ENCODE measurements around the gene TAPT1.

DNA sequence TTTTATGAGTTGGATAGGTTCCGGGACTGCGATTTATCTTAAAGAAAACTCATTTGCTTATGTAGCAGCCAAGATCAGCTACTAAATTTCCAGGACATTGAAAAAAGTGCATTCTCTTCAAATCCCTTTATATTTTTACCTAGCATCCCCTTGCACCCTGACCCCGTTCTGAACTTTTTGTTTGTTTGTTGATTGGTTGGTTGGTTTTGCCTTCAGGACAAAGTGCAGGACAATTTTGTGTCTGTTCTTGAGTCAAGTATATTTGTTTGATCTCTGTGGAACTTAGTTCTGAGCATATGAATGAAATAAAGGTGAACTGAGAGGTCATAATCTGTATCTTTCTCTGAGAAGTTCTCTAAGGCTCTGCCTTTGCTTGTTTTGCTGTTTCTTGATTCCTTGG is 12.8 kb upstream of the TAPT1 start:
- TF ChIP-seq, protein P1, sequence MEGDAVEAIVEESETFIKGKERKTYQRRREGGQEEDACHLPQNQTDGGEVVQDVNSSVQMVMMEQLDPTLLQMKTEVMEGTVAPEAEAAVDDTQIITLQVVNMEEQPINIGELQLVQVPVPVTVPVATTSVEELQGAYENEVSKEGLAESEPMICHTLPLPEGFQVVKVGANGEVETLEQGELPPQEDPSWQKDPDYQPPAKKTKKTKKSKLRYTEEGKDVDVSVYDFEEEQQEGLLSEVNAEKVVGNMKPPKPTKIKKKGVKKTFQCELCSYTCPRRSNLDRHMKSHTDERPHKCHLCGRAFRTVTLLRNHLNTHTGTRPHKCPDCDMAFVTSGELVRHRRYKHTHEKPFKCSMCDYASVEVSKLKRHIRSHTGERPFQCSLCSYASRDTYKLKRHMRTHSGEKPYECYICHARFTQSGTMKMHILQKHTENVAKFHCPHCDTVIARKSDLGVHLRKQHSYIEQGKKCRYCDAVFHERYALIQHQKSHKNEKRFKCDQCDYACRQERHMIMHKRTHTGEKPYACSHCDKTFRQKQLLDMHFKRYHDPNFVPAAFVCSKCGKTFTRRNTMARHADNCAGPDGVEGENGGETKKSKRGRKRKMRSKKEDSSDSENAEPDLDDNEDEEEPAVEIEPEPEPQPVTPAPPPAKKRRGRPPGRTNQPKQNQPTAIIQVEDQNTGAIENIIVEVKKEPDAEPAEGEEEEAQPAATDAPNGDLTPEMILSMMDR (IDR thresholded peaks at IDR 0.05; ENCODE audit: extremely low read depth in 1 of 2, insufficient read depth in 1 of 2, low read depth in 1 of 2, low read length in 2 of 2), result no peak
- TF ChIP-seq EZH2 (IDR thresholded peaks at IDR 0.05; ENCODE audit: borderline replicate concordance, low read depth, low read length, severe bottlenecking) (no peak), POLR2AphosphoS5 (IDR thresholded peaks at IDR 0.05; ENCODE audit: insufficient read depth, low read depth, low read length) (no peak)
